ENCODE data around the gene WNT5A.

WNT5A gene

DNA sequence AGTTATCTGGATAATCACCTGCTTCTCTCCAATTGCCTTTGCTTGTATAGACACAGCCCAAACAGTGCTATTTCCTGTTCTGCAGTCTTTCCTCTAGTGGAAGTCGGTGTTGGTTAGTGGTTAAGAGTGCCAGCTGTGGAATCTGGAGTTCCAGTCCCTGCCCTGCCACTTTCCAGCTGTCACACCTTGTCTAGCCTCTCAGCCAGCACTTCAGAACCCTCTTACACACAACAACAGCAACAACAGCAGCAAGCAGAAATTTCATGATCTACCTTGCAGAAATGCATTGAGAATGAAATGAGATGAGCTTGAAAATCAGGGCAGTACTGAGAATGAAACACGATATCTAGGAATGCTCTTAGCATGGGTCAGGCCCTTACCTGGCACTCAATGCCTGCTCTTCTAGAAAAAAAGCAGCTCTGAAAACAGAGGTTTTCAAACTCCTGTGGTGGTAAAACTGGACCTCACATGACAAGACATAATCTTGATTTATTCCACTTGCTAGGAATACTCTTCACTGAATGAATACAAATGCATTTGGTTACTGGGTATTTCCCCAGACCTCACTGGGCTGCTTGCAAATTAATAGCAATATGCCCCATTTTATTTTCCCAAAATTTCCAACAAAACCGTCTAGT, 3.3 kb upstream of the WNT5A start:
- H3K9ac ChIP-seq (ENCODE audit: low read depth in 1 of 2, low read length in 2 of 2): no peak overlapping the region
- H3K4me3 ChIP-seq (ENCODE audit: low read length in 2 of 2): no peak overlapping the region
- H3K9me3 ChIP-seq (ENCODE audit: control insufficient read depth in 2 of 2, low read length in 2 of 2): no peaks in the 10 kb centered on the region
- H3K36me3 ChIP-seq (ENCODE audit: control insufficient read depth in 2 of 2, insufficient read depth in 2 of 2, low read length in 2 of 2): no peaks in the 10 kb centered on the region
- peaks cover 17 to 20% of the 10 kb centered on the region in 2 donors for H3K27me3 ChIP-seq (ENCODE audit: control insufficient read depth in 2 of 2, insufficient read depth in 2 of 2, low read length in 2 of 2)
- no peak overlapping the region for H3K27ac ChIP-seq (ENCODE audit: low read depth in 2 of 2, low read length in 2 of 2)
- peaks cover 30 to 40% of the 10 kb centered on the region in 2 donors for H3K4me1 ChIP-seq (ENCODE audit: control insufficient read depth in 2 of 2, insufficient read depth in 2 of 2, low read length in 2 of 2)

DNA sequence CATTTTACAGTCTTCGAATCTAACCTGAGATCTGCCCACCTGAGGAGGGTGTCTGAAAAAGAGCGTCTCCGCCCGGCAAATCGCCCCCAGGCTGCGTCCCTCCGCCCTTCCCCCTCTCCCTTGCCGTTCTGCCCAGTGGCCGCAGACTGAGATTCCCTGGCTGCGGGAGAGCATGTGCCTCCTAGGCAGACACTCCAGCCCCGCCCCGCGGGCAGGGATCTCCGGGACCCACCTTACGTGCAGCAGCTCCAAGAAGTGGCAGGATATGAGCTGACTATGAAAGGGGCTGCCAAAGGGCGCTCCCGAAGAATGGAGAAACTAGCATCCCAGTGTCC, 2.7 kb upstream of the WNT5A start:
- Histone ChIP-seq H3K27me3 (ENCODE audit: control insufficient read depth in 2 of 2, insufficient read depth in 2 of 2, low read length in 2 of 2) (peaks cover 20 to 21% of the 10 kb centered on the region in 2 donors), H3K4me1 (ENCODE audit: control insufficient read depth in 2 of 2, insufficient read depth in 2 of 2, low read length in 2 of 2) (peaks cover 33 to 42% of the 10 kb centered on the region in 2 donors), H3K36me3 (ENCODE audit: control insufficient read depth in 2 of 2, insufficient read depth in 2 of 2, low read length in 2 of 2) (no peaks in the 10 kb centered on the region), H3K9ac (ENCODE audit: low read depth in 1 of 2, low read length in 2 of 2) (no peak overlapping the region), H3K27ac (ENCODE audit: low read depth in 2 of 2, low read length in 2 of 2) (no peak overlapping the region), H3K4me3 (ENCODE audit: low read length in 2 of 2) (no peak overlapping the region), H3K9me3 (ENCODE audit: control insufficient read depth in 2 of 2, low read length in 2 of 2) (no peaks in the 10 kb centered on the region)

DNA sequence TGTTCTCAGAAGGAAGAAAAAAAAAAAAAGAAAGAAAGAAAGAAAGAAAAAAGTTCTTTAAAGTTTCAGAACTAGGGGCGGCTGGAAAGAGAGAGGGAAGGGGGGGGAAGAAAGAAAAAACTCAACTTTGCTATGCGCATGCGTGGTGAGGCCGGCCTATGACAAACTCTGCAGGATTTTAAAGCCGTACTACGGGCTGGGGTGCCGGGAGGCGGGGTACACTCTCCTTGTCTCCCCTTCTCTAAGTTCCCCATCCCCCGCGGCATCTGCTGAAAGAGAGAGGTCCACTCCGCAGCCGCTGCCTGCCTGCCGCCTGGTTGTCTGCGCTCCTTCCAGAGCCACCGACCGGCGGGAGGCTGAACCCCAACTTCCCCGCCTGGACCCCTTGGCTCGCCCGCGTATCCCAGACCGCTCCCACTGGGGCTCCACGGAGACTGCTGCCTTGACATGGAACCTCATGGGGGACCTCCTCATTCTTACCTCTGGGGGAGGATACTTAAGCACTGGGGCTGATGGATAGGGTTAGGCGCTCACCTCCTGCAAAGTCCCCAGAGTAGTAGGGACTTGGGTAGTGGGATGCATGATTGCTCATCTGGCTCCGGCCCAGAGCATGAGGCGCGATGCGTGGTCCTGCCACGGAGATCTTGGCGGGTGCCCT, 1.4 kb upstream of the WNT5A start:
- H3K27ac ChIP-seq (ENCODE audit: low read depth in 2 of 2, low read length in 2 of 2): peak overlapping the region in 1 of 2 donors; percentile 58
- H3K9me3 ChIP-seq (ENCODE audit: control insufficient read depth in 2 of 2, low read length in 2 of 2): no peaks in the 10 kb centered on the region
- H3K36me3 ChIP-seq (ENCODE audit: control insufficient read depth in 2 of 2, insufficient read depth in 2 of 2, low read length in 2 of 2): no peaks in the 10 kb centered on the region
- peaks cover 27 to 30% of the 10 kb centered on the region in 2 donors for H3K27me3 ChIP-seq (ENCODE audit: control insufficient read depth in 2 of 2, insufficient read depth in 2 of 2, low read length in 2 of 2)
- H3K4me3 ChIP-seq (ENCODE audit: low read length in 2 of 2): peak overlapping the region; percentile 72 to 78
- H3K9ac ChIP-seq (ENCODE audit: low read depth in 1 of 2, low read length in 2 of 2): peak overlapping the region in 1 of 2 donors; percentile 47
- peaks cover 33 to 42% of the 10 kb centered on the region in 2 donors for H3K4me1 ChIP-seq (ENCODE audit: control insufficient read depth in 2 of 2, insufficient read depth in 2 of 2, low read length in 2 of 2)

DNA sequence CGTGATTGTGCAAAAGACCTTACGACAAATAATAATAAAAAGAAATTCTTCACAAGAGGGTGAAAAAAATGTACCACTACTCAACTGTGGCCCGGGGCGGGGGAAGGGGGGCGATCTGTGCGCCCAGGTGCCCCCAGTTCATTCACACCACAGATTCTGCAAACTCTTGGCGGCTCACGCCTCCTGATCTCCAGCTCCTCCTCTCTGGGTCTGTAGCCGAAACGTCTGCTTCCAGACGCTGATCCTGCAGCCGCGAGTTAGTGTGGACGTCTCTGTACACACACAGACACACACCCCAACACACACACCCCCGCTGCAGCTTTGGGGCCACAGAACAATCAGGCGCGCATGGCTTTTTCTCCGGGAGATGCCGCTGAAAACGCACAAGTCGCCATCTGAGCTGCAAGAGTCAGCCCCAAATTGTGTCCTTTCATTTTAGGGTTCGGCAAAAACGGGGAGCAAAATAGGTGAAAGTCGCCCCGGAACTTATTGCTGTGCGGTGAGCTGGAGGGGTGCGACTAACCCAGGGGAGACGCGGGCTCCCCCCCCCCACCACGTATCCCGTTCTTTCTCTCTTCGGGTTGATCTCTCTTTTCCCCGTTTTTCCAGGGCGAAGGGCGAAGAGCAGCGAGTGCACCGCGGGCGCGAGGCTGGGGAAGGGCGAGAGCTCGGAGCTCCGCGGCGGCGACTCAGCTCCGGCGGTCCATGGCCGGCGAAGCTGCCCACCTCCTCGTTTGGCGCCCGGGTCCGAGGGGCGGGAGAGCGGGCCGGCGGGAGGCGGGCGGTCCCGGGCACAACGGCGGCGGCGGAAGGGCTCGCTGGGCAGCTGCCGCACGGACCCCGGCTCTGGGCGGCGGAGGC, 505 bp upstream of the WNT5A start:
- Histone ChIP-seq H3K4me3 (ENCODE audit: low read length in 2 of 2) (peak overlapping the region; percentile 72 to 78), H3K9ac (ENCODE audit: low read depth in 1 of 2, low read length in 2 of 2) (peak overlapping the region; percentile 47 to 56), H3K27ac (ENCODE audit: low read depth in 2 of 2, low read length in 2 of 2) (peak overlapping the region; percentile 58 to 59), H3K9me3 (ENCODE audit: control insufficient read depth in 2 of 2, low read length in 2 of 2) (no peaks in the 10 kb centered on the region), H3K27me3 (ENCODE audit: control insufficient read depth in 2 of 2, insufficient read depth in 2 of 2, low read length in 2 of 2) (peaks cover 29 to 38% of the 10 kb centered on the region in 2 donors), H3K4me1 (ENCODE audit: control insufficient read depth in 2 of 2, insufficient read depth in 2 of 2, low read length in 2 of 2) (peaks cover 33 to 42% of the 10 kb centered on the region in 2 donors), H3K36me3 (ENCODE audit: control insufficient read depth in 2 of 2, insufficient read depth in 2 of 2, low read length in 2 of 2) (no peaks in the 10 kb centered on the region)

DNA sequence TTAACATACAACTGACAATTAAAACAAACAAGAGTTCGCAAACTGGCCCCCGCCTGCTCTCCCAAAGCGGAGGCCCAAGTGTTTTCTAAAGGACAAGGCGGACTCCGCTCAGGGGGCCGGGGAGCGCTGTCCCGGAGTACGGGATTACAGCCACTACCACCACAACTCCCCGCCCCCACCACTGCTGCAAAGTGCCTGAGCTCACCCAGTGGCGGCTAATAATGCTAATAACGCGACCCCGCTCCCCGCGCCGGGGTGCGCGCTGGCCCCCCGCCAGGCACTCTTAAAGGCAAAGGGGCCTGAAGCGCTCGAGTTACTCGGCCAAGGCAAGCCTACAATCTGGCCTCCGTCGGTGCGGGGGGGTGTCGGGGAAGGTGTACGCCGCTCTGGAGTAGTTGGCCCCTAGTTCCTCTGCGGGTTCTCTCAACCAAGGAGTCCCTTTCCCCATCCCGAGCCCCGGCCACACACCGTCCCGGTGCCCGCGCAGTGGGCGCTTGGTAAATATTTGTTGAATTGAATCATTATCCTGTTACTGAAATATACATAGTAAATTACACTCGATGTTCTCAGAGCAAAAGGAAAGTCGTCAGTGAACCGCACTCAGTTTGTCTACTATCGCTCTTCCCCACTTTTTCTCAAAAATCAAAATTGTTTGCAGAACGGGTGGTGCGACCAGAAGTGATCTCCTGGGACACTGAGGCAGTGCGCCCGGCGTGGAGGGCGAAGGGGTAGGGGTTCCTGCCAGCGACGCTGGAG, 827 bp downstream of the WNT5A start:
- H3K27me3 ChIP-seq (ENCODE audit: control insufficient read depth in 2 of 2, insufficient read depth in 2 of 2, low read length in 2 of 2): peaks cover 36 to 50% of the 10 kb centered on the region in 2 donors
- peak overlapping the region; percentile 72 to 78 for H3K4me3 ChIP-seq (ENCODE audit: low read length in 2 of 2)
- no peaks in the 10 kb centered on the region for H3K9me3 ChIP-seq (ENCODE audit: control insufficient read depth in 2 of 2, low read length in 2 of 2)
- H3K36me3 ChIP-seq (ENCODE audit: control insufficient read depth in 2 of 2, insufficient read depth in 2 of 2, low read length in 2 of 2): no peaks in the 10 kb centered on the region
- H3K4me1 ChIP-seq (ENCODE audit: control insufficient read depth in 2 of 2, insufficient read depth in 2 of 2, low read length in 2 of 2): peaks cover 33 to 44% of the 10 kb centered on the region in 2 donors
- H3K27ac ChIP-seq (ENCODE audit: low read depth in 2 of 2, low read length in 2 of 2): peak overlapping the region; percentile 48 to 58
- H3K9ac ChIP-seq (ENCODE audit: low read depth in 1 of 2, low read length in 2 of 2): peak overlapping the region; percentile 32 to 56

DNA sequence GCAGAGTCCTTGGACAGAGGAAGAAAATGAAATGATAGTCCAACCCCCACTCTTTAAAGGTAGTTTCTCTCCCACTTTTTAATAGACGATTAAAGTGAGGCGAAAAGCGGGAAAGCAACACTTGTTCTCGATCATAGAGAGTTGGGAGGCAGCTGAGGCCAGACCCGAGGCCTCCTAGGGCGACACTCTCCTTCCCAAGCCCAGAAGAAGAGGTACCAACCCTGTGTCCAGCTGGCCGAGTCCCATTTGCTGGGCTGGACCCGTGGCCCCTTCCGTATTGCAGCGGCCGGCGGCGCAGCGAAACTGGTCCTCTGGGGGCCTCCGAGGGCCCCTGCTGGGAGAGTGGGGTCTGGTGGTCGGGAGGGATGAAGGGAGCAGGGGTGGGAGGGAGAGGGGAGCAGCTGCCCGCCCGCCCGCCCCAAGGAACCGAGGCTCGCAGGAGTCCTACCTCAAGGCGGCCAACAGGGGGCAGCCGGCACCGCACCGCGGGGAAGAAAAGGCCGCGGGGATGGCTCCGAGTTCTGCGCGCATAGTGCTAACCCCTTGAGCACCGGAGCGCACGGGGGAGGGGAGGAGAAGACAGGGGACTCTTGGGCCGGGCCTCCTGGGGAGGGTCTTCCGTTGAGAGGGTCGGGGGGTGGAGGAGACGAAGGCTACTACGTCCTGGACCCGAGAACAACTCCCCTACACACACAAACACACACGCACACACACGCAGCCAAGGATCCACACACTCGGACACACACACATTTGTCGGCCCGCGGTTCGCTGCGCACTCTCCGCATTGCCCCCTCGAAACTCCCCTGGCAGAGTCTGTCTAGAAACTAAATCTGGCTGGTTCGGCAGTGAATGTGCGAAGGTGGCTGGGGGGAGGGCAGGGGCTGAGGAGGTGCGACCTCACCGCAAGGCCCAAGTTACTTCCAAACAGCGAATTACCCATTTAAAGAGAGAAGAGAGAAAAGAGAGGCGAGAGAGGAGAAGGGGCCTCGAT, 2.0 kb downstream of the WNT5A start:
- H3K9me3 ChIP-seq (ENCODE audit: control insufficient read depth in 2 of 2, low read length in 2 of 2): no peaks in the 10 kb centered on the region
- no peaks in the 10 kb centered on the region for H3K36me3 ChIP-seq (ENCODE audit: control insufficient read depth in 2 of 2, insufficient read depth in 2 of 2, low read length in 2 of 2)
- peaks cover 36 to 50% of the 10 kb centered on the region in 2 donors for H3K27me3 ChIP-seq (ENCODE audit: control insufficient read depth in 2 of 2, insufficient read depth in 2 of 2, low read length in 2 of 2)
- peaks cover 29 to 37% of the 10 kb centered on the region in 2 donors for H3K4me1 ChIP-seq (ENCODE audit: control insufficient read depth in 2 of 2, insufficient read depth in 2 of 2, low read length in 2 of 2)
- peak overlapping the region; percentile 19 to 38 for H3K27ac ChIP-seq (ENCODE audit: low read depth in 2 of 2, low read length in 2 of 2)
- peak overlapping the region; percentile 72 to 78 for H3K4me3 ChIP-seq (ENCODE audit: low read length in 2 of 2)
- peak overlapping the region in 1 of 2 donors; percentile 30 for H3K9ac ChIP-seq (ENCODE audit: low read depth in 1 of 2, low read length in 2 of 2)

DNA sequence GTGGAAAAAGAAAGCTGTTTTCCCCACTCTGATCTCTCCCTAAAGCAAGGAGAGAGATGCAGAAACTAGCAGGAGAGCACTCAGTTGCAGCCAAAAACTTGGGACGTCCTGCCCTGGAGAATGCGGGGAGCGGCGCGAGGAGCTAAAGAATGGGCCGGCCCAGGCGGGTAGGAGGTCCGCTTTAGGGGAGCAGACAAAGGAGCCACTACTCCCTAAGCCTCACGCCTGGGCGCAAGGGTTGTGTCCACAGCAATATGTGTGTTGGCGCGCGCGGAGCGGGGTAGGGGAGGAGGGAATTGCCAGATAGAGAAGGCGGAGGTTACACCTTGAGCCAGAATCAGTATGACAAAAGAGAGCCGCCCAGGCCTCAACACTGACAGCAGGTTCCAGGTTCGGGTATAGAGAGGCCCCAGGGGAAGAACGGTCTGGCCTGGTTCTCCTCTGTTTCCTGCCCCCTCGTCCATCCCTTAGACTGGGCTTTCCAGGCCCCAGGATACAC, 2.9 kb downstream of the WNT5A start:
- H3K4me1 ChIP-seq (ENCODE audit: control insufficient read depth in 2 of 2, insufficient read depth in 2 of 2, low read length in 2 of 2): peaks cover 25 to 29% of the 10 kb centered on the region in 2 donors
- H3K27ac ChIP-seq (ENCODE audit: low read depth in 2 of 2, low read length in 2 of 2): peak overlapping the region in 1 of 2 donors; percentile 32
- peaks cover 29 to 51% of the 10 kb centered on the region in 2 donors for H3K27me3 ChIP-seq (ENCODE audit: control insufficient read depth in 2 of 2, insufficient read depth in 2 of 2, low read length in 2 of 2)
- no peaks in the 10 kb centered on the region for H3K36me3 ChIP-seq (ENCODE audit: control insufficient read depth in 2 of 2, insufficient read depth in 2 of 2, low read length in 2 of 2)
- H3K9me3 ChIP-seq (ENCODE audit: control insufficient read depth in 2 of 2, low read length in 2 of 2): no peaks in the 10 kb centered on the region
- H3K4me3 ChIP-seq (ENCODE audit: low read length in 2 of 2): no peak overlapping the region
- no peak overlapping the region for H3K9ac ChIP-seq (ENCODE audit: low read depth in 1 of 2, low read length in 2 of 2)

DNA sequence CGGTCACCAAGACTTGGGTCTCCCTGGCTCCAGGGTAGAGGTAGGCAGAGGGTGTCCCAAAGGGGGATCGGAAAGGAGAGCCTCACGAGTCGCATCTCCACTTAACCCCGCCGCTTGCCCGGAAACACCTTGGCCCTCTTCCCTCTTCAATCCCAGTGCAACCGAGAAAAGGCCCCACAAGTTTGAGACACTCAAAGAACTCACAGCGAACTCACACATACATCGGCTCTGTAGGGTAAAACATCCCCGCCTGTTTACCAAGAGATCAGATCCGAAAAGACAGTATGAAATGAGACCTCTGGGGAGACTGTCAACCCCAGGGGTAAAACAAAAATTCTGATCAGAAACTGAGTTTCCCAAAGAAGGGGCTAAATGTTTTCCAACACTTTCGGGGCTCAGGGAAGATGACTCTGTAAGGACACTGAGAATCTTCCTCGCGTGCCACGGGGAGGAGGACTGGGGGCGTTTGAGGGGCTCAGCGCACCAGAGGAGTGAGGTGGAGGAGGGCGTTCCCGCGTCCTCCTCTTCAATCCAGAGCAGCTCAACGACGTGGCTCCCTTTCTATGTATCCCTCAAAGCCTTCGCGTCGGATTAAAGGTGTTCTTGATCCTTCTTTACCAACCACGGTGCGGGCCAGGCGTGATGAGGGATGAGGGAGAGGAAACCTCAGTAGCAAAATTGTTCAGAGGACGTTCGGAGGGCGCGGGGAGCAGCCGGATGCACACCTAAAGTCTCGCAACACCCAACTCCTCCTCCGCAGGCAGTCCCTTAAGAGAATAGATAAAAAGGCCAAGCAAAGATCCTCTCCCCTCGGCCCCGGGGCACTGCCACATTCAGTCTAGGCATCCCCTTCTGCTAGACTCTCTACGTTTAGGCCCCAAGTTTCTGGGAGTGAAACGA, 3.7 kb downstream of the WNT5A start:
- Histone ChIP-seq H3K27me3 (ENCODE audit: control insufficient read depth in 2 of 2, insufficient read depth in 2 of 2, low read length in 2 of 2) (peaks cover 21 to 46% of the 10 kb centered on the region in 2 donors), H3K9me3 (ENCODE audit: control insufficient read depth in 2 of 2, low read length in 2 of 2) (no peaks in the 10 kb centered on the region), H3K9ac (ENCODE audit: low read depth in 1 of 2, low read length in 2 of 2) (peak overlapping the region in 1 of 2 donors; percentile 8), H3K4me1 (ENCODE audit: control insufficient read depth in 2 of 2, insufficient read depth in 2 of 2, low read length in 2 of 2) (peaks cover 19 to 21% of the 10 kb centered on the region in 2 donors), H3K36me3 (ENCODE audit: control insufficient read depth in 2 of 2, insufficient read depth in 2 of 2, low read length in 2 of 2) (no peaks in the 10 kb centered on the region), H3K4me3 (ENCODE audit: low read length in 2 of 2) (peak overlapping the region in 1 of 2 donors; percentile 44), H3K27ac (ENCODE audit: low read depth in 2 of 2, low read length in 2 of 2) (no peak overlapping the region)
